Activated T-cell treated with anti-CD3 and anti-CD28 coated beads for 48 hours (primary cell): ENCODE measurements around the gene MYMX.

Experiments used
- DNase-seq: peaks from one replicate; pipeline ENCODE4 v3.0.0-alpha.2; 2020; ENCODE audit warnings: low read depth

The MYMX gene

DNA sequence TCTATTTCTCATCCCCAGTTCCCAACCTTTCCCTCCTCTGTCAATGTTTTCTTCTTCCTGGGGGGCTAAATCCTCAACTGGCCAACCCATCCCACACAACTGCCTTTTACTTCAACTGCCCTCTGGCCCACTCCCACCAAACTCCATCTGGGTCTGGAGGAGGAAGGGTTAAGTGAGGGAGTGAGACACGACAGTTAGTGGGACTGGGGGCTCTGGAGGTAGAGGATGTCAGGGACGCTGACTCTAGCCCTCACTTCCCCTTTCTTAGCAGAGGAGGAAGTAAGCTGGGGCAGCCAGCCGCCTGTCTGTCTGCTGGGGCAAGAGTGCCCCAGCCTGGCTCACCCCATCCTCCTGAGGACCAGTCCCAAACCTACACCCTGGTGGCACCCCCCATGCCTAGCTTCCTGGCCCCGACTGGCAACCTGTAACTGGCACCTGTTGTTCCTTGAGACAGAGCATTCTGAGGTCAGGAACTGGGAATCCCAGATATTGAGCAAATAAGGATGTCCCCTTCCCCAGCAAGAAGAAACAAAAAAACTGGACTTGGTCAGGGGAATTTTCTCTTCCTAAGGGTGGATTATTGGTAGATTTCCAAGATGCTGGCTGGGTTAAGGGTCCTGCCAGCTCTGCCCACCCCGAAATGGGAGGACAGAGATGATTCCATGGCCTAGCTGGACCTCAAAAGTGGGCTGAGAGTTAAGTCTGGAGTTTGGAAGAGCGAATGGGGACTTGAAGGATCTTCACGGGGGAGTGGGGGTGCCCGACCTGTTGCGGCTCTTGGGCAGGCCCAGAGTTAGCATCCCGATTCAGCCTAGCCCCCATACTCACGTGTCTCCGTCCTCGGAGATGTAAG lies 47.7 kb downstream of the MYMX start:
- DNase-seq, result no peak

DNA sequence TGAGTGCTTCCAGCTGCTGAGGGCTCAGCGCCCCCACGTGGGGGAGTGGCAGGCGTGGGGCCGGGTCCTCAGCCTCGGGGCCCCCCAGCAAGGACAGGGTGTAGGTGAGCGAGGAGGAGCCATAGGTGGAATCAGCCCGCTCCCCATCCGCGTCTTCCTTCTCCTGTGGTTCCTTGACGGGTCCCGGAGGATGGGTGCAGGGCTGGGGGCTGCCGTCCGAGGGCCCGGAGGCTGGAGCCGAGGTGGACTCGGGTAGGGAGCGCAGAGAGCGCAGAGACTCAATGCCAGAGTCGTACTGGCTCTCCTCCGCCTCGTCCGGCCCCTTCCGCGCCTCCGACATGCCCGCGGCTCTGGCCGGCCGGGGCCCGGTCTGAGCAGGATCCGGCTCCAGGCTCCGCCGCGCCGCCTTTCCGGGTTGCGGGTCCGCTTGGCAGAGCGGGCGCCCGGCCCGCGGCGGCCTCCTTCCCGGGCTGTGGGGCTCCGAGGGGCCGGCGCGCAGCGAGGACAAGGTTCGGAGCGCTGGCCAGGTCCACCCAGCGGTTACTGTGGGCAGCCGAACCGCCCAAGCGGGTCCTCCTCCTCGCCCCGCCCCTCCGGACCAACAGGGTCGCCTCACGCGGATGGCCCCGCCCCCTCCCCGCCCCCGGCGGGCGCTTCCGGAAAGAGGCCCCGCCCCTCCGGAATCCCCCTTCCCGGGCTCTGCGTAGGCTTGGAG lies 48.4 kb downstream of the MYMX start, which contains the start of gene NFKBIE:
Gene NFKBIE, minus strand, starts transcription at position 545 of the 715 bp plus-strand sequence. Its CDS starts 205 bp downstream, at position 340.
- DNase-seq, result peak; percentile 97

DNA sequence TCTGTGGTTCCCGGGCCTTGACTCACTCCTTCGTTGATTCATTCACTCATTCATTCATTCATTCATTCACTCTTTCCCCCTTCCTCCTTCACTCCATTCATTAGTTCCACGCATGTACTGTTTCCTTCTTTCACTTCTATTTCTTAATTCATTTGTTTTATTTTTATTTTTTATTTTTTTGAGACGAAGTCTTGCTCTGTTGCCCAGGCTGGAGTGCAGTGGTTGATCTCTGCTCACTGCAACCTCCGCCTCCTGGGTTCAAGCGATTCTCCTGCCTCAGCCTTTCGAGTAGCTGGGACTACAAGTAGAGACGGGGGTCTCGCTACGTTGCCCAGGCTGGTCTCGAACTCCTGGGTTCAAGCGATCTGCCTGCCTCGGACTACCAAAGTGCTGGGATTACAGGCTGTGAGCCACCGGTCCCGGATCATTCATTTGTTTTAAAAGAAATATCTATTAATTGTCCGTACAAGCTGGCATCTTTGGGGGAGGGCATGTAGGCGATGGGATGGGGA lies 49.1 kb downstream of the MYMX start:
- no peak for DNase-seq

DNA sequence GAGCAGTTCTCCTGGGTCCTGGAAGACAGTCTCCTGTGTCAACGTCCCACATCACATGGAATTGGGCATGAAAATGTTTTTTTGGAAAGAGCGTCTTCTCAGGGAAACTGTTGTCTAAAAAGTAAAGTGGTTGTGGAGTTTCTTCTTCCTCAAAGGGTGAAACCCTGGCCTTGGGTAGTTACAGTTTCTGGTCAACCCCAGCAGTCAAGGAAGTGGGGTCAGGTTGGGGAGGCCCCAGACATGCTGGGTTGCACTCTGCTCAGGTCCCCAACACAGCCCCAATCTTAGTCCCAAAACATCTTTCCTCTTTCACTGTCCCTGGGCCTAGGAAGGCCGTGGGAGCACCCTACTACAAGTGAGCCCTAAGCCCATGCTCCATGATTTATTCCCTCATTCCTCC lies 49.6 kb downstream of the MYMX start:
- DNase-seq, result no peak

DNA sequence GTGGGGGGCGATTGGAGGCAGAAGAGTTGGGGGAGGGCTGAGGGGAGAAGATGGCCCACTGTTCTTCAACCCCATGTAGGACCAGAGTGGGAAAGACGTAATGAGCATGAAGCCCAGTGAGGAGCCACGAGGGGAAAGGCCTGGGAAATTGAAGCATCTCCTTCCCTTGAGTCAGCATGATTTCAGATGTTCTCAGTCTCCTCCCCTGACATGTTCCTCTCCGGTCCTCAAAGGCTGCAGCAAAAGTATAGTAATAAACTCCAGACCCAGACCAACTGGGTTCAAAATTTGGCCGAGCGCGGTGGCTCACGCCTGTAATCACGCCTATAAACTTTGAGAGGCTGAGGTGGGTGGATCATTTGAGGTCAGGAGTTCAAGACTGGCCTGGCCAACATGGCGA lies 50.5 kb downstream of the MYMX start:
- DNase-seq, result no peak
